WTC11 (cell line): ENCODE measurements around the gene NUAK2. TPM values are rescaled to one million over a fixed set of nuclear protein-coding genes. Genes with fewer than 3 reads are reported as not detected.

Experiments used
- ATAC-seq: fragments of 200-7000 bp; cut with Tn5 transposase; 2 replicates; pipeline ENCODE4 v1.10.0; 2021; ENCODE audit warnings: mild to moderate bottlenecking, moderate library complexity
- CTCF ChIA-PET: fragments of 300-600 bp; sonication (Branson Sonifier 250); formaldehyde crosslinking; loops from one replicate; lab custom pipeline; 2021; ENCODE audit warnings: antibody characterized with exemption; lab: Charles Lee
- POLR2A ChIA-PET: fragments of 350-600 bp; sonication (Branson Sonifier 250); formaldehyde crosslinking; loops from one replicate; lab custom pipeline; 2021; ENCODE audit warnings: antibody characterized with exemption; lab: Charles Lee
- DNase-seq: peaks from one replicate; pipeline ENCODE4 v3.0.0; 2021; ENCODE audit warnings: low spot score
- H3K27ac Mint-ChIP-seq: 2 replicates; pipeline ENCODE4 v1.8.0; 2021; ENCODE audit warnings: mixed read lengths
- H3K27me3 Mint-ChIP-seq: 2 replicates; pipeline ENCODE4 v1.8.0; 2021; ENCODE audit warnings: low read depth, mild to moderate bottlenecking, moderate library complexity, mixed read lengths
- H3K36me3 Mint-ChIP-seq: 2 replicates; pipeline ENCODE4 v1.8.0; 2021; ENCODE audit warnings: mixed read lengths
- H3K4me1 Mint-ChIP-seq: 2 replicates; pipeline ENCODE4 v1.8.0; 2022; ENCODE audit warnings: mixed read lengths
- H3K4me3 Mint-ChIP-seq: 2 replicates; pipeline ENCODE4 v1.8.0; 2021; ENCODE audit warnings: mild to moderate bottlenecking, moderate library complexity, mixed read lengths
- H3K9me3 Mint-ChIP-seq: 2 replicates; pipeline ENCODE4 v1.8.0; 2021; ENCODE audit warnings: mixed read lengths
- CDX4 ChIP-seq: fragments of 250-450 bp; sonication (Bioruptor Pico); IDR thresholded peaks from 2 replicates; pipeline ENCODE4 v1.9.0; 2021; ENCODE audit warnings: moderate library complexity, mild to moderate bottlenecking, inconsistent platforms, borderline replicate concordance
- CREB1 ChIP-seq: sonication (generic); formaldehyde crosslinking; IDR thresholded peaks from 2 replicates; pipeline ENCODE4 v1.8.0; 2023; ENCODE audit warnings: mild to moderate bottlenecking, missing genetic modification reagents
- CREM ChIP-seq: sonication (generic); formaldehyde crosslinking; IDR thresholded peaks from 2 replicates; pipeline ENCODE4 v1.8.1; 2022; ENCODE audit warnings: mild to moderate bottlenecking, missing genetic modification reagents, moderate library complexity
- IRF1 ChIP-seq: sonication (generic); formaldehyde crosslinking; IDR thresholded peaks from 2 replicates; pipeline ENCODE4 v1.8.0; 2023; ENCODE audit warnings: missing genetic modification reagents
- MAX ChIP-seq: sonication (generic); formaldehyde crosslinking; IDR thresholded peaks from 2 replicates; pipeline ENCODE4 v1.8.0; 2022; ENCODE audit warnings: mild to moderate bottlenecking, missing genetic modification reagents
- NFATC4 ChIP-seq: fragments of 250-450 bp; sonication (Bioruptor Pico); IDR thresholded peaks from 2 replicates; pipeline ENCODE4 v1.9.0; 2021; ENCODE audit warnings: mild to moderate bottlenecking
- PRDM15 ChIP-seq: sonication (generic); formaldehyde crosslinking; IDR thresholded peaks from 2 replicates; pipeline ENCODE4 v1.8.0; 2022; ENCODE audit warnings: missing genetic modification reagents
- PREB ChIP-seq: sonication (generic); formaldehyde crosslinking; IDR thresholded peaks from 2 replicates; pipeline ENCODE4 v1.8.1; 2022; ENCODE audit warnings: mild to moderate bottlenecking, missing genetic modification reagents, moderate library complexity, borderline replicate concordance
- PRRX2 ChIP-seq: fragments of 250-450 bp; sonication (Bioruptor Pico); IDR thresholded peaks from 2 replicates; pipeline ENCODE4 v1.8.0; 2021; ENCODE audit warnings: mild to moderate bottlenecking
- RELA ChIP-seq: sonication (generic); formaldehyde crosslinking; IDR thresholded peaks from 2 replicates; pipeline ENCODE4 v1.8.1; 2022; ENCODE audit warnings: missing genetic modification reagents, mild to moderate bottlenecking, borderline replicate concordance
- SMAD3 ChIP-seq: sonication (generic); formaldehyde crosslinking; IDR thresholded peaks from 2 replicates; pipeline ENCODE4 v1.8.0; 2022; ENCODE audit warnings: missing genetic modification reagents, mild to moderate bottlenecking, borderline replicate concordance
- SMAD4 ChIP-seq: sonication (generic); formaldehyde crosslinking; IDR thresholded peaks from 2 replicates; pipeline ENCODE4 v1.8.0; 2022; ENCODE audit warnings: mild to moderate bottlenecking, missing genetic modification reagents
- SP1 ChIP-seq: sonication (generic); formaldehyde crosslinking; conservative IDR thresholded peaks from 2 replicates; pipeline ENCODE4 v1.8.1; 2022; ENCODE audit warnings: missing genetic modification reagents
- TCF7 ChIP-seq: sonication (generic); formaldehyde crosslinking; IDR thresholded peaks from 2 replicates; pipeline ENCODE4 v1.8.0; 2022; ENCODE audit warnings: mild to moderate bottlenecking, low read depth, missing genetic modification reagents, moderate library complexity
- TEAD4 ChIP-seq: sonication (generic); formaldehyde crosslinking; IDR thresholded peaks from 2 replicates; pipeline ENCODE4 v1.8.0; 2022; ENCODE audit warnings: mild to moderate bottlenecking, missing genetic modification reagents
- ZBTB21 ChIP-seq: sonication (generic); formaldehyde crosslinking; IDR thresholded peaks from 2 replicates; pipeline ENCODE4 v1.8.1; 2023; ENCODE audit warnings: mild to moderate bottlenecking, missing genetic modification reagents, borderline replicate concordance
- ZNF263 ChIP-seq: sonication (generic); formaldehyde crosslinking; IDR thresholded peaks from 2 replicates; pipeline ENCODE4 v1.8.1; 2022; ENCODE audit warnings: low read depth, mild to moderate bottlenecking, moderate library complexity, missing genetic modification reagents
- ZNF281 ChIP-seq: sonication (generic); formaldehyde crosslinking; IDR thresholded peaks from 2 replicates; pipeline ENCODE4 v1.8.0; 2023; ENCODE audit warnings: mild to moderate bottlenecking, missing genetic modification reagents
- ZNF423 ChIP-seq: fragments of 250-450 bp; sonication (Bioruptor Pico); IDR thresholded peaks from 2 replicates; pipeline ENCODE4 v2.1.2; 2022; ENCODE audit warnings: mild to moderate bottlenecking, moderate library complexity
- total RNA-seq: library from RNA; stranded (reverse); gene quantifications from 3 replicates; pipeline ENCODE4 v1.2.3, GENCODE V29; 2021

The NUAK2 gene
- total RNA-seq, 1 experiment from 2014 or later, result 8.7 TPM

GRCh38 chr1:205268846-205269680, 52.5 kb downstream of the NUAK2 start:
- H3K36me3 Mint-ChIP-seq, result peaks cover 5% of the 10 kb centered on the region
- CTCF ChIA-PET, result interaction anchor here (0.5 to 13.3 kb wide), 10 partner anchors 13 to 207 kb away, joined by 3 to 684 read pairs (median 3); partner anchors contain the start of genes NUAK2 and TMCC2

More at GRCh38 chr1:205268846-205269680, 52.5 kb downstream of the NUAK2 start:
- H3K27ac Mint-ChIP-seq, result no peak overlapping the region
- POLR2A ChIA-PET, result no interaction called here
- H3K27me3 Mint-ChIP-seq, result no peaks in the 10 kb centered on the region
- no peak for ATAC-seq
- H3K4me3 Mint-ChIP-seq, result no peak overlapping the region
- no peaks in the 10 kb centered on the region for H3K9me3 Mint-ChIP-seq
- TF ChIP-seq TCF7 (CRISPR knock-in tag), result no peak
- no peak for TF ChIP-seq SMAD4
- no peak for TF ChIP-seq ZNF423 (CRISPR knock-in tag)
- TF ChIP-seq CREB1, result no peak
- no peak for TF ChIP-seq MAX (CRISPR knock-in tag)
- TF ChIP-seq RELA (CRISPR knock-in tag), result no peak
- no peak for TF ChIP-seq TEAD4 (CRISPR knock-in tag)
- no peak for TF ChIP-seq PRRX2 (CRISPR knock-in tag)
- TF ChIP-seq NFATC4 (CRISPR knock-in tag), result no peak
- TF ChIP-seq ZBTB21 (CRISPR knock-in tag), result no peak
- no peak for TF ChIP-seq SMAD3
- TF ChIP-seq CREM, result no peak
- TF ChIP-seq PREB (CRISPR knock-in tag), result no peak
- TF ChIP-seq ZNF281, result no peak
- TF ChIP-seq SP1, result no peak
- TF ChIP-seq CDX4 (CRISPR knock-in tag), result no peak
- no peak for TF ChIP-seq PRDM15 (CRISPR knock-in tag)
- TF ChIP-seq IRF1 (CRISPR knock-in tag), result no peak
- TF ChIP-seq ZNF263 (CRISPR knock-in tag), result no peak
- TF ChIP-seq, all 79 proteins: peak for 0
- peaks cover 24% of the 10 kb centered on the region for H3K4me1 Mint-ChIP-seq
- no peak for DNase-seq
